Chondrocyte (in vitro differentiated cells): ENCODE data around the gene MYBPC1. TPM values are rescaled to one million over a fixed set of nuclear protein-coding genes. Genes with fewer than 3 reads are reported as not detected.

Experiments
- DNase-seq: peaks from one replicate; pipeline ENCODE4 v3.0.0; 2021; ENCODE audit warnings: mixed read lengths, low spot score
- H3K27ac Mint-ChIP-seq: one replicate; pipeline ENCODE4 v1.8.0; 2021; ENCODE audit warnings: mild to moderate bottlenecking, moderate library complexity, mixed read lengths; ENCODE audit not compliant: unreplicated experiment
- H3K27me3 Mint-ChIP-seq: 2 replicates; pipeline ENCODE4 v1.8.0; 2021; ENCODE audit warnings: low read depth, mixed read lengths
- H3K36me3 Mint-ChIP-seq: 2 replicates; pipeline ENCODE4 v1.8.0; 2021; ENCODE audit warnings: low read depth, mixed read lengths
- H3K4me1 Mint-ChIP-seq: 2 replicates; pipeline ENCODE4 v1.8.0; 2021; ENCODE audit warnings: low read depth, mild to moderate bottlenecking, mixed read lengths
- H3K4me3 Mint-ChIP-seq: one replicate; pipeline ENCODE4 v1.8.0; 2021; ENCODE audit warnings: mild to moderate bottlenecking, moderate library complexity, mixed read lengths; ENCODE audit not compliant: unreplicated experiment
- H3K9me3 Mint-ChIP-seq: 2 replicates; pipeline ENCODE4 v1.8.0; 2021; ENCODE audit warnings: low read depth, mixed read lengths
- CTCF ChIP-seq: fragments of 200-600 bp; sonication (generic); IDR thresholded peaks from 2 replicates; pipeline ENCODE4 v1.5.0; 2021; ENCODE audit warnings: antibody characterized with exemption, mild to moderate bottlenecking, moderate library complexity
- total RNA-seq: library from RNA; stranded (reverse); gene quantifications from 3 replicates; pipeline ENCODE4 v1.2.1, GENCODE V29; 2021

MYBPC1 gene
- total RNA-seq, 1 donor from 2014 or later, result not detected

- Mint-ChIP-seq H3K27me3 (no peaks in the 10 kb centered on the region), H3K9me3 (no peaks in the 10 kb centered on the region), H3K4me3 (peak overlapping the region; percentile 84), H3K4me1 (peaks cover 36% of the 10 kb centered on the region), H3K27ac (peak overlapping the region; percentile 69), H3K36me3 (no peaks in the 10 kb centered on the region)
- DNase-seq, result no peak
- TF ChIP-seq CTCF, result no peak
Measured at GRCh38 chr12:101697930-101698799, 103.4 kb downstream of the MYBPC1 start.

- Mint-ChIP-seq H3K9me3 (no peaks in the 10 kb centered on the region), H3K4me3 (peak overlapping the region; percentile 84), H3K4me1 (peaks cover 36% of the 10 kb centered on the region), H3K27ac (peak overlapping the region; percentile 69), H3K27me3 (no peaks in the 10 kb centered on the region), H3K36me3 (no peaks in the 10 kb centered on the region)
- TF ChIP-seq CTCF, result peak; percentile 62
- DNase-seq, result no peak
Measured at GRCh38 chr12:101698800-101699347, 104.1 kb downstream of the MYBPC1 start.

GRCh38 chr12:101700299-101700820 lies 105.6 kb downstream of the MYBPC1 start:
- H3K4me1 Mint-ChIP-seq, result peaks cover 36% of the 10 kb centered on the region
- no peak for DNase-seq
- H3K36me3 Mint-ChIP-seq, result no peaks in the 10 kb centered on the region
- H3K27ac Mint-ChIP-seq, result no peak overlapping the region
- H3K9me3 Mint-ChIP-seq, result no peaks in the 10 kb centered on the region
- H3K4me3 Mint-ChIP-seq, result no peak overlapping the region
- no peaks in the 10 kb centered on the region for H3K27me3 Mint-ChIP-seq
- TF ChIP-seq CTCF, result no peak

GRCh38 chr12:101703487-101703886 lies 108.7 kb downstream of the MYBPC1 start:
- no peaks in the 10 kb centered on the region for H3K27me3 Mint-ChIP-seq
- H3K9me3 Mint-ChIP-seq, result no peaks in the 10 kb centered on the region
- no peak for DNase-seq
- no peak for TF ChIP-seq CTCF
- peaks cover 28% of the 10 kb centered on the region for H3K4me1 Mint-ChIP-seq
- no peak overlapping the region for H3K4me3 Mint-ChIP-seq
- no peak overlapping the region for H3K27ac Mint-ChIP-seq
- no peaks in the 10 kb centered on the region for H3K36me3 Mint-ChIP-seq

GRCh38 chr12:101706403-101706802 lies 111.6 kb downstream of the MYBPC1 start:
- DNase-seq, result no peak
- no peak for TF ChIP-seq CTCF
- Mint-ChIP-seq H3K4me1 (peaks cover 6% of the 10 kb centered on the region), H3K36me3 (no peaks in the 10 kb centered on the region), H3K27me3 (no peaks in the 10 kb centered on the region), H3K9me3 (no peaks in the 10 kb centered on the region), H3K27ac (no peak overlapping the region), H3K4me3 (no peak overlapping the region)
